H9 (cell line): ENCODE results near the gene MRPL18. TPM values are rescaled to one million over a fixed set of nuclear protein-coding genes. Genes with fewer than 3 reads are reported as not detected.

Experiments
- DNase-seq: peaks from one replicate; pipeline ENCODE4 v3.0.0-alpha.2; 2017
- H2AFZ ChIP-seq: one replicate; pipeline ENCODE4 v1.6.1; 2013; ENCODE audit warnings: mild to moderate bottlenecking, low read length, control low read depth, moderate library complexity
- H2AK5ac ChIP-seq: 2 replicates; pipeline ENCODE4 v1.6.1; 2013; ENCODE audit warnings: low read length, control low read depth, mixed read lengths; ENCODE audit not compliant: insufficient read length
- H2BK120ac ChIP-seq: one replicate; pipeline ENCODE4 v1.6.1; 2013; ENCODE audit warnings: low read depth, mild to moderate bottlenecking, low read length, control low read depth, inconsistent platforms; ENCODE audit not compliant: poor library complexity, severe bottlenecking
- H2BK12ac ChIP-seq: 2 replicates; pipeline ENCODE4 v1.6.1; 2013; ENCODE audit warnings: low read length, control low read depth, mixed read lengths, low read depth; ENCODE audit not compliant: insufficient read length
- H2BK15ac ChIP-seq: 2 replicates; pipeline ENCODE4 v1.6.1; 2013; ENCODE audit warnings: low read depth, low read length, control low read depth
- H2BK20ac ChIP-seq: one replicate; pipeline ENCODE4 v1.6.1; 2013; ENCODE audit warnings: low read depth, mild to moderate bottlenecking, low read length, control low read depth, inconsistent platforms; ENCODE audit not compliant: poor library complexity, severe bottlenecking
- H2BK5ac ChIP-seq: 2 replicates; pipeline ENCODE4 v1.6.1; 2013; ENCODE audit warnings: low read length, control low read depth, mixed read lengths; ENCODE audit not compliant: insufficient read length
- H3K14ac ChIP-seq: 2 replicates; pipeline ENCODE4 v1.6.1; 2013; ENCODE audit warnings: low read length, control low read depth; ENCODE audit not compliant: insufficient read depth
- H3K18ac ChIP-seq: 2 replicates; pipeline ENCODE4 v1.6.1; 2013; ENCODE audit warnings: low read depth, mild to moderate bottlenecking, mixed read lengths, low read length, control low read depth; ENCODE audit not compliant: insufficient read length
- H3K23ac ChIP-seq: 2 replicates; pipeline ENCODE4 v1.6.1; 2013; ENCODE audit warnings: low read length, control low read depth, mixed read lengths, low read depth; ENCODE audit not compliant: insufficient read length
- H3K23me2 ChIP-seq: 2 replicates; pipeline ENCODE4 v1.6.1; 2013; ENCODE audit warnings: low read depth, mild to moderate bottlenecking, mixed read lengths, low read length, control low read depth; ENCODE audit not compliant: insufficient read length, poor library complexity, severe bottlenecking
- H3K27ac ChIP-seq: 2 replicates; pipeline ENCODE4 v1.5.1; 2013; ENCODE audit warnings: low read length, control low read depth, mixed read lengths, low read depth; ENCODE audit not compliant: insufficient read length
- H3K27me3 ChIP-seq: 2 replicates; pipeline ENCODE4 v1.6.1; 2013; ENCODE audit warnings: low read length, control low read depth, inconsistent platforms; ENCODE audit not compliant: insufficient read depth
- H3K4ac ChIP-seq: 2 replicates; pipeline ENCODE4 v1.6.1; 2013; ENCODE audit warnings: low read depth, mild to moderate bottlenecking, control low read depth, inconsistent platforms, low read length, moderate library complexity
- H3K4me1 ChIP-seq: 2 replicates; pipeline ENCODE4 v1.6.1; 2013; ENCODE audit warnings: low read length, control low read depth, inconsistent platforms; ENCODE audit not compliant: insufficient read depth
- H3K4me2 ChIP-seq: 2 replicates; pipeline ENCODE4 v1.6.1; 2013; ENCODE audit warnings: low read length, control low read depth, mixed read lengths; ENCODE audit not compliant: insufficient read length, insufficient read depth
- H3K56ac ChIP-seq: 2 replicates; pipeline ENCODE4 v1.6.1; 2013; ENCODE audit warnings: low read depth, mild to moderate bottlenecking, mixed read lengths, low read length, control low read depth; ENCODE audit not compliant: insufficient read length
- H3K79me1 ChIP-seq: 2 replicates; pipeline ENCODE4 v1.6.1; 2013; ENCODE audit warnings: low read depth, mild to moderate bottlenecking, moderate library complexity, low read length, control low read depth, inconsistent platforms; ENCODE audit not compliant: insufficient read depth, poor library complexity, severe bottlenecking
- H3K79me2 ChIP-seq: 2 replicates; pipeline ENCODE4 v1.6.1; 2013; ENCODE audit warnings: low read length, control low read depth, inconsistent platforms; ENCODE audit not compliant: insufficient read depth
- H3K9ac ChIP-seq: 2 replicates; pipeline ENCODE4 v1.6.1; 2013; ENCODE audit warnings: low read length, control low read depth, mixed read lengths; ENCODE audit not compliant: insufficient read length; ENCODE audit errors: extremely low read depth
- H3K9me3 ChIP-seq: one replicate; pipeline ENCODE4 v1.6.1; 2013; ENCODE audit warnings: low read depth, low read length, inconsistent platforms; ENCODE audit not compliant: control insufficient read depth
- H3T11ph ChIP-seq: one replicate; pipeline ENCODE4 v1.6.1; 2013; ENCODE audit warnings: mild to moderate bottlenecking, low read length, control low read depth, inconsistent platforms
- H4K20me1 ChIP-seq: one replicate; pipeline ENCODE4 v1.6.1; 2013; ENCODE audit not compliant: control insufficient read depth, insufficient read length, insufficient read depth
- H4K5ac ChIP-seq: 2 replicates; pipeline ENCODE4 v1.6.1; 2013; ENCODE audit warnings: low read depth, mild to moderate bottlenecking, mixed read lengths, low read length, control low read depth; ENCODE audit not compliant: insufficient read length
- H4K8ac ChIP-seq: replicated peaks from 2 replicates; pipeline ENCODE4 v1.6.1; 2013; ENCODE audit warnings: low read length, control low read depth, mixed read lengths, low read depth; ENCODE audit not compliant: insufficient read length
- H4K91ac ChIP-seq: 2 replicates; pipeline ENCODE4 v1.6.1; 2013; ENCODE audit warnings: low read depth, mild to moderate bottlenecking, moderate library complexity, mixed read lengths, low read length, control low read depth; ENCODE audit not compliant: insufficient read length
- H3K27ac Mint-ChIP-seq, 3 experiments: 2 replicates in 2 of 3; 3 replicates in 1 of 3; pipeline ENCODE4 v1.8.0; 2020 to 2021; ENCODE audit warnings: mixed read lengths in 3 of 3, mild to moderate bottlenecking in 1 of 3, moderate library complexity in 1 of 3
- H3K27me3 Mint-ChIP-seq: 2 replicates; pipeline ENCODE4 v1.8.0; 2021; ENCODE audit warnings: low read depth, mild to moderate bottlenecking, moderate library complexity, mixed read lengths
- H3K36me3 Mint-ChIP-seq, 3 experiments: 2 replicates in 2 of 3; 3 replicates in 1 of 3; pipeline ENCODE4 v1.8.0; 2020 to 2021; ENCODE audit warnings: low read depth in 3 of 3, mixed read lengths in 3 of 3; ENCODE audit not compliant: insufficient read depth in 1 of 3
- H3K4me1 Mint-ChIP-seq, 2 experiments: 2 replicates each; pipeline ENCODE4 v1.8.0; 2020; ENCODE audit warnings: mixed read lengths in 2 of 2
- H3K4me3 Mint-ChIP-seq, 2 experiments: 2 replicates in 1 of 2; 3 replicates in 1 of 2; pipeline ENCODE4 v1.8.0; 2020 to 2021; ENCODE audit warnings: mild to moderate bottlenecking in 2 of 2, mixed read lengths in 2 of 2, moderate library complexity in 1 of 2
- H3K9me3 Mint-ChIP-seq, 2 experiments: 2 replicates in 1 of 2; 3 replicates in 1 of 2; pipeline ENCODE4 v1.8.0; 2020; ENCODE audit warnings: mild to moderate bottlenecking in 2 of 2, mixed read lengths in 2 of 2, moderate library complexity in 1 of 2
- whole genome bisulfite sequencing: extraction: QIAGEN DNeasy Blood & Tissue Kit; methylation state at CpG from one replicate; pipeline ENCODE4 v1.1.7; 2013; ENCODE audit warnings: missing lambda C conversion rate, low lambda C conversion rate, mixed read lengths; ENCODE audit not compliant: insufficient read length; ENCODE audit errors: extremely low coverage; 5-methylcytosine and 5-hydroxymethylcytosine counted together
- total RNA-seq: library from RNA; stranded (reverse); gene quantifications from 2 replicates; pipeline ENCODE4 v1.2.1, GENCODE V29; 2021
- TF ChIP-seq, protein P1 (sequence below): fragments of 200-600 bp; sonication (generic); conservative IDR thresholded peaks from 3 replicates; pipeline ENCODE4 v1.8.0; 2021; ENCODE audit warnings: antibody characterized with exemption, mild to moderate bottlenecking

The MRPL18 gene
- total RNA-seq, 1 experiment from 2014 or later = 88.8 TPM

DNA sequence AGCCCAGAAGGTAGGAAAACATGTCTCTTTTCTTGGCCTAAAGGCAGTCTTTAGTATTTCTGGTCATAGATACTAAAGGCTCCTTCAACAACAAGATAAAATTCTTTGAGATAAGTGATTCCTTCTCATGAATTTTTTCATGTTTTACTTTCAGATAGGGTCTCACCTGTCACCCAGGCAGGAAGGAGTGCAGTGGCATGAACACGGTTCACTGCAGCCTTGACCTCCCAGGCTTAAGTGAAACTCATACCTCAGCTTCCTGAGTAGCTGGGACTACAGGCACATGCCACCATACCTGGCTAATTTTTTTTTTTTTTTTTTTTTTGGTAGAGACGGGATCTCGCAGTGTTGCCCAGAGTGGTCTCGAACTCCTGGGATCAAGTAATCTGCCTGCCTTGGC lies 18.9 kb downstream of the MRPL18 start:
- Histone ChIP-seq H2AK5ac (no peak overlapping the region), H2AFZ (no peak overlapping the region), H3K23me2 (no peaks in the 10 kb centered on the region), H2BK20ac (no peak overlapping the region), H3K56ac (no peak overlapping the region), H3K9ac (no peak overlapping the region), H3K79me2 (no peaks in the 10 kb centered on the region), H3K4me1 (no peaks in the 10 kb centered on the region; the same call in 1 of the 2 replicates), H3K27ac (no peak overlapping the region), H4K8ac (no peak overlapping the region), H3K23ac (no peak overlapping the region), H3K9me3 (no peaks in the 10 kb centered on the region), H3T11ph (no peak overlapping the region), H3K18ac (no peak overlapping the region), H3K4ac (no peak overlapping the region), H4K5ac (no peak overlapping the region), H4K20me1 (no peaks in the 10 kb centered on the region), H2BK120ac (no peak overlapping the region), H3K14ac (no peak overlapping the region), H2BK5ac (no peak overlapping the region), H3K27me3 (no peaks in the 10 kb centered on the region), H2BK12ac (no peak overlapping the region), H3K4me2 (no peak overlapping the region), H4K91ac (no peak overlapping the region), H2BK15ac (no peak overlapping the region), H3K79me1 (no peaks in the 10 kb centered on the region)
- Mint-ChIP-seq H3K27ac (no peak overlapping the region; a peak in 1 of 7 replicates), H3K4me3 (no peak overlapping the region), H3K36me3 (no peaks in the 10 kb centered on the region), H3K27me3 (no peaks in the 10 kb centered on the region), H3K9me3 (no peaks in the 10 kb centered on the region), H3K4me1 (peaks cover 24 to 28% of the 10 kb centered on the region in 2 experiments)
- WGBS = no CpG with 5 or more reads among the region's 4 CpGs
- no peak for DNase-seq
- TF ChIP-seq, protein P1, sequence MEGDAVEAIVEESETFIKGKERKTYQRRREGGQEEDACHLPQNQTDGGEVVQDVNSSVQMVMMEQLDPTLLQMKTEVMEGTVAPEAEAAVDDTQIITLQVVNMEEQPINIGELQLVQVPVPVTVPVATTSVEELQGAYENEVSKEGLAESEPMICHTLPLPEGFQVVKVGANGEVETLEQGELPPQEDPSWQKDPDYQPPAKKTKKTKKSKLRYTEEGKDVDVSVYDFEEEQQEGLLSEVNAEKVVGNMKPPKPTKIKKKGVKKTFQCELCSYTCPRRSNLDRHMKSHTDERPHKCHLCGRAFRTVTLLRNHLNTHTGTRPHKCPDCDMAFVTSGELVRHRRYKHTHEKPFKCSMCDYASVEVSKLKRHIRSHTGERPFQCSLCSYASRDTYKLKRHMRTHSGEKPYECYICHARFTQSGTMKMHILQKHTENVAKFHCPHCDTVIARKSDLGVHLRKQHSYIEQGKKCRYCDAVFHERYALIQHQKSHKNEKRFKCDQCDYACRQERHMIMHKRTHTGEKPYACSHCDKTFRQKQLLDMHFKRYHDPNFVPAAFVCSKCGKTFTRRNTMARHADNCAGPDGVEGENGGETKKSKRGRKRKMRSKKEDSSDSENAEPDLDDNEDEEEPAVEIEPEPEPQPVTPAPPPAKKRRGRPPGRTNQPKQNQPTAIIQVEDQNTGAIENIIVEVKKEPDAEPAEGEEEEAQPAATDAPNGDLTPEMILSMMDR = no peak
